CD4-positive, alpha-beta T cell (primary cell): ENCODE results near the gene SURF2. TPM values are rescaled to one million over a fixed set of nuclear protein-coding genes. Genes with fewer than 3 reads are reported as not detected.
A peak's percentile ranks its signal among the peaks of the same experiment; 100 is the strongest.

Experiments
- ATAC-seq: fragments of 200-7000 bp; cut with Tn5 transposase; one replicate; pipeline ENCODE4 v1.10.0; 2022; ENCODE audit warnings: mild to moderate bottlenecking; ENCODE audit not compliant: poor library complexity
- CTCF ChIA-PET: fragments of 350-600 bp; sonication (Branson Sonifier 250); formaldehyde crosslinking; loops from one replicate; lab custom pipeline; 2021; ENCODE audit warnings: antibody characterized with exemption, inconsistent platforms; lab: Charles Lee
- POLR2A ChIA-PET: fragments of 350-600 bp; sonication (Branson Sonifier 250); formaldehyde crosslinking; loops from one replicate; lab custom pipeline; 2021; ENCODE audit warnings: antibody characterized with exemption, inconsistent platforms; lab: Charles Lee
- DNase-seq, 14 experiments: peaks; one replicate each; pipeline ENCODE4 v3.0.0-alpha.2; 2013 to 2020; ENCODE audit warnings: mixed read lengths in 2 of 14
- H3K27ac ChIP-seq, 2 donors: one replicate each; pipeline versions ENCODE4 v1.5.1 to v1.7.0; 2013; ENCODE audit warnings: low read length in 2 of 2, low read depth in 1 of 2, mild to moderate bottlenecking in 1 of 2
- H3K27me3 ChIP-seq, 2 experiments: 1 replicate in 1 of 2; 2 replicates in 1 of 2; pipeline versions ENCODE4 v1.6.1 to v1.7.0; 2013; ENCODE audit warnings: low read length in 2 of 2, control low read depth in 1 of 2, mild to moderate bottlenecking in 1 of 2, moderate library complexity in 1 of 2; ENCODE audit not compliant: insufficient read depth in 2 of 2, control insufficient read depth in 1 of 2
- H3K36me3 ChIP-seq: one replicate; pipeline ENCODE4 v1.6.1; 2013; ENCODE audit warnings: low read length, control low read depth; ENCODE audit not compliant: insufficient read depth
- H3K4me1 ChIP-seq: one replicate; pipeline ENCODE4 v1.6.1; 2013; ENCODE audit warnings: low read length, control low read depth; ENCODE audit not compliant: insufficient read depth
- H3K4me3 ChIP-seq: one replicate; pipeline ENCODE4 v1.5.1; 2013; ENCODE audit warnings: mild to moderate bottlenecking, low read length, moderate library complexity
- H3K9me3 ChIP-seq, 2 experiments: 1 replicate in 1 of 2; 2 replicates in 1 of 2; pipeline versions ENCODE4 v1.6.1 to v1.7.0; 2013; ENCODE audit warnings: low read length in 2 of 2, mild to moderate bottlenecking in 2 of 2, control low read depth in 1 of 2, moderate library complexity in 1 of 2; ENCODE audit not compliant: control insufficient read depth in 1 of 2, insufficient read depth in 1 of 2
- H3K27ac Mint-ChIP-seq: one replicate; pipeline ENCODE4 v1.8.0; 2020; ENCODE audit warnings: mixed read lengths
- H3K27me3 Mint-ChIP-seq: one replicate; pipeline ENCODE4 v1.8.0; 2021; ENCODE audit warnings: mixed read lengths
- H3K36me3 Mint-ChIP-seq: one replicate; pipeline ENCODE4 v1.8.0; 2021; ENCODE audit warnings: low read depth, mixed read lengths
- H3K4me1 Mint-ChIP-seq: one replicate; pipeline ENCODE4 v1.8.0; 2021; ENCODE audit warnings: low read depth, mixed read lengths
- H3K4me3 Mint-ChIP-seq: one replicate; pipeline ENCODE4 v1.8.0; 2020; ENCODE audit warnings: mild to moderate bottlenecking, mixed read lengths
- H3K9me3 Mint-ChIP-seq: one replicate; pipeline ENCODE4 v1.8.0; 2020; ENCODE audit warnings: mixed read lengths
- intact Hi-C, 2 experiments: fragments of 100-400 bp; cut with DNase I in 1 of 2; cut with micrococcal nuclease in 1 of 2; formaldehyde crosslinking; loops; one replicate each; pipeline versions ENCODE4 v1.15.1 to v1.9.0; 2023 to 2025; cut with DNase I, micrococcal nuclease
- total RNA-seq, 174 experiments: library from RNA in 2 of 174; stranded (reverse) in 2 of 174; gene quantifications; one replicate each; pipeline ENCODE4 v1.2.3 and lab custom pipeline; 2021 to 2026
- TF ChIP-seq, protein P1 (sequence below): fragments of 200-600 bp; IDR thresholded peaks from one replicate; pipeline ENCODE4 v1.8.0; 2022; ENCODE audit warnings: antibody characterized with exemption, mild to moderate bottlenecking

SURF2 gene
- total RNA-seq, 2 experiments from 2014 or later: 12.7 TPM

DNA sequence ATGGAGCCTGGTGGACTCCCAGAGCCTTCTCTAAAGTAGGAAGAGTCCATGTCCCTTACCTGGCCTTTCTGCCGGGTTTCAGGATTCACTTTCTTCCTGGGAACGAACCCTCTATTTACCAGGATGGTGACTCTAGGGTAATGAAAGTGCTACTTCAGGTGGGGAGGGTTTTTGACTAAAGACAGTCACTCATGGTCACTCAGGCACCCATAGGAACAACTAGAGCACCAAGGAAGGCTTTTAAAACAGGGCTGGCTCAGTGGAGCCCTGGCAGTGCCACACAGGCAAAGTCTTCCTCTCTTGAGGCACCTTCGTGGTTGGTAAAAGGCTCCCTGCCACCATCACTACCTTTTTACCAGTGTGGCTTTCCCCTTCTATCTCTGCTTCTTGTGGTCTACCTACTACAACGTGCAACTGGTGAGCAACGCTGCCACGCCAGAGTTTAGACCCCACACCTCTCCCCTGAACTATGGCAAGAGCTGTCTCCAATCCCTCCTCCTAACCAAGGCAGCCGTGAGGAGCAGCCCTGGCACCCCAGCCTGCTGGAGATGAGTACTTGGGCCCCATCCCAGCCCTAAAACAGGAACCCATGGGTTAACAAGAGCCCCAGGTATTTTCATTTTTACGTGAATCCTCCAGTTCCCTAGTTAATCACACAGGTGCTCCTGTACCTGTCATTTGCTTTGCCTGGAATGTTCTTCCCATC, 3.6 kb upstream of the SURF2 start:
- Mint-ChIP-seq H3K4me3 (peak overlapping the region; percentile 66), H3K36me3 (peaks cover 65% of the 10 kb centered on the region), H3K27me3 (no peaks in the 10 kb centered on the region), H3K27ac (peak overlapping the region; percentile 88), H3K9me3 (no peaks in the 10 kb centered on the region), H3K4me1 (peaks cover 31% of the 10 kb centered on the region)
- Histone ChIP-seq H3K27me3 (no peaks in the 10 kb centered on the region), H3K27ac (no peak overlapping the region), H3K4me3 (no peak overlapping the region), H3K4me1 (peaks cover 56% of the 10 kb centered on the region), H3K9me3 (no peaks in the 10 kb centered on the region), H3K36me3 (peaks cover 62% of the 10 kb centered on the region)
- ChIA-PET CTCF (no interaction called here), POLR2A (no interaction called here)
- ATAC-seq (no peak), DNase-seq (no peak)
- TF ChIP-seq, protein P1, sequence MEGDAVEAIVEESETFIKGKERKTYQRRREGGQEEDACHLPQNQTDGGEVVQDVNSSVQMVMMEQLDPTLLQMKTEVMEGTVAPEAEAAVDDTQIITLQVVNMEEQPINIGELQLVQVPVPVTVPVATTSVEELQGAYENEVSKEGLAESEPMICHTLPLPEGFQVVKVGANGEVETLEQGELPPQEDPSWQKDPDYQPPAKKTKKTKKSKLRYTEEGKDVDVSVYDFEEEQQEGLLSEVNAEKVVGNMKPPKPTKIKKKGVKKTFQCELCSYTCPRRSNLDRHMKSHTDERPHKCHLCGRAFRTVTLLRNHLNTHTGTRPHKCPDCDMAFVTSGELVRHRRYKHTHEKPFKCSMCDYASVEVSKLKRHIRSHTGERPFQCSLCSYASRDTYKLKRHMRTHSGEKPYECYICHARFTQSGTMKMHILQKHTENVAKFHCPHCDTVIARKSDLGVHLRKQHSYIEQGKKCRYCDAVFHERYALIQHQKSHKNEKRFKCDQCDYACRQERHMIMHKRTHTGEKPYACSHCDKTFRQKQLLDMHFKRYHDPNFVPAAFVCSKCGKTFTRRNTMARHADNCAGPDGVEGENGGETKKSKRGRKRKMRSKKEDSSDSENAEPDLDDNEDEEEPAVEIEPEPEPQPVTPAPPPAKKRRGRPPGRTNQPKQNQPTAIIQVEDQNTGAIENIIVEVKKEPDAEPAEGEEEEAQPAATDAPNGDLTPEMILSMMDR: no peak
- intact Hi-C loops: loop anchor here in 1 of 2 experiments (5.0 to 10.0 kb wide), 2 partner anchors 135 to 672 kb away; partner anchors contain the start of gene BRD3OS

DNA sequence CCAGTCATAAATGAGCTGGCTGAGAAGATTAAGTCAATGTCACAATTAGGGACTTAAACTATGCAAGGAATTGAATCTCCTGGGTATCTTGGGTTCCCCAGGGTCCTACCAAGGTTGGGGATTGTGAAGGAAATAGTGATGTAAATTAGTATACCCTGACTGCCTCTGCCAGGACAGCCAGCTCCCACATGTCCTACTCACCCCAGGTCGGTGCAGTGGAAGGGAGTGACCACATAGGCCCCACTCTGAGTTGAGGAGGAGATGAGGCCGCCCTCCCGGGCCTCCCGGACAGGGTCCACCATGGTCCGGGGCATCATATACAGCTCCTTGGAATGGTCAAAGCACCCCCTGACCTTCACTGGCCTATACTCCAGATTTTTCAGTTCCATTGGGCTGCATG, 2.8 kb upstream of the SURF2 start:
- Mint-ChIP-seq H3K27me3 (no peaks in the 10 kb centered on the region), H3K4me1 (peaks cover 33% of the 10 kb centered on the region), H3K36me3 (peaks cover 63% of the 10 kb centered on the region), H3K4me3 (peak overlapping the region; percentile 45), H3K27ac (peak overlapping the region; percentile 88), H3K9me3 (no peaks in the 10 kb centered on the region)
- H3K9me3 ChIP-seq: no peaks in the 10 kb centered on the region
- POLR2A ChIA-PET: no interaction called here
- intact Hi-C loops: loop anchor here in 1 of 2 experiments (5.0 to 10.0 kb wide), 2 partner anchors 134 to 671 kb away; partner anchors contain the start of gene BRD3OS
- TF ChIP-seq, protein P1: no peak
- no peak overlapping the region for H3K27ac ChIP-seq
- ATAC-seq: no peak
- peaks cover 66% of the 10 kb centered on the region for H3K36me3 ChIP-seq
- DNase-seq: no peak
- H3K27me3 ChIP-seq: no peaks in the 10 kb centered on the region
- H3K4me3 ChIP-seq: no peak overlapping the region
- CTCF ChIA-PET: no interaction called here
- H3K4me1 ChIP-seq: peaks cover 59% of the 10 kb centered on the region

DNA sequence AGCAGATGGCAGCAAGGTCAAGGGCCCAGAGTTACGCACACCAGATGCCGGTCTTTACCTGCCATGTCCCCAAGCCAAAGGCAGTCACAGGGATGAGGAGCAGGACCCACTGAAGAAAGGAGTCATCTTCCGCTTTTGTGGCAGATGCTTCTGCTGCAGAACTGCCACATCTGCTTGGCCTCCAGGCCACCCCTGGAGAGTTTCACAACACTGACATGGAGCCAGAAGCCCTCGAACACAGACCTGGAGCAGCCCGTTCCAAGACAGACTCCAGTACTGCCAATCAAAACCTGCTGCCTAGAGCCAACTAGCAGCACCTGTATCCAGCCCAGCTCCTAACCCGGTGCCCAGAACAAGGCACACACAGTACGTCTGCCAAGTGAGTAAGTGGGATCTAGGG, 1.6 kb upstream of the SURF2 start:
- peaks cover 28% of the 10 kb centered on the region for H3K4me1 Mint-ChIP-seq
- Histone ChIP-seq H3K4me1 (peaks cover 57% of the 10 kb centered on the region), H3K27ac (no peak overlapping the region), H3K27me3 (no peaks in the 10 kb centered on the region), H3K36me3 (peaks cover 61% of the 10 kb centered on the region), H3K9me3 (no peaks in the 10 kb centered on the region), H3K4me3 (no peak overlapping the region)
- H3K27me3 Mint-ChIP-seq: no peaks in the 10 kb centered on the region
- ChIA-PET POLR2A (interaction anchor here (0.7 to 7.4 kb wide), 3 partner anchors 15 to 206 kb away, joined by 3 to 109 read pairs (median 3); partner anchors contain the start of genes STKLD1 and SURF4), CTCF (no interaction called here)
- TF ChIP-seq, protein P1: no peak
- H3K9me3 Mint-ChIP-seq: no peaks in the 10 kb centered on the region
- intact Hi-C loops: loop anchor here (5.0 to 10.0 kb wide), 3 partner anchors 63 to 670 kb away; partner anchors contain the start of genes BRD3OS (in 1 of the 2) and REXO4 (in 1 of the 2)
- H3K4me3 Mint-ChIP-seq: peak overlapping the region; percentile 92
- ATAC-seq (no peak), DNase-seq (no peak)
- H3K36me3 Mint-ChIP-seq: peaks cover 58% of the 10 kb centered on the region
- peak overlapping the region; percentile 88 for H3K27ac Mint-ChIP-seq
